GM12878 (cell line): ENCODE measurements around the gene CPNE4. TPM values are rescaled to one million over a fixed set of nuclear protein-coding genes. Genes with fewer than 3 reads are reported as not detected.

Source experiments
- BCL11A ChIP-seq: IDR thresholded peaks from 2 replicates; pipeline ENCODE4 v1.6.1; 2011; ENCODE audit warnings: low read depth, low read length
- DPF2 ChIP-seq: fragments of 450-650 bp; IDR thresholded peaks from 2 replicates; pipeline ENCODE4 v1.6.1; 2017; ENCODE audit warnings: mild to moderate bottlenecking
- EGR1 ChIP-seq, 2 experiments: IDR thresholded peaks; 1 replicate in 1 of 2; 2 replicates in 1 of 2; pipeline ENCODE4 v1.6.1; 2011 to 2012; ENCODE audit warnings: low read depth in 2 of 2, low read length in 2 of 2, borderline replicate concordance in 1 of 2, mild to moderate bottlenecking in 1 of 2, moderate library complexity in 1 of 2
- GABPA ChIP-seq: IDR thresholded peaks from 2 replicates; pipeline ENCODE4 v1.6.1; 2014; ENCODE audit warnings: antibody characterized with exemption, low read depth, mild to moderate bottlenecking, inconsistent platforms
- GATAD2B ChIP-seq: fragments of 450-650 bp; conservative IDR thresholded peaks from 2 replicates; pipeline ENCODE4 v1.6.1; 2017; ENCODE audit warnings: low read depth, mild to moderate bottlenecking, moderate library complexity
- IKZF1 ChIP-seq: fragments of 450-650 bp; conservative IDR thresholded peaks from 2 replicates; pipeline ENCODE4 v1.6.1; 2017; ENCODE audit warnings: antibody characterized with exemption, mild to moderate bottlenecking
- IRF3 ChIP-seq: fragments of 450-650 bp; IDR thresholded peaks from 2 replicates; pipeline ENCODE4 v1.6.1; 2014; ENCODE audit warnings: mild to moderate bottlenecking
- IRF4 ChIP-seq: IDR thresholded peaks from 2 replicates; pipeline ENCODE4 v1.6.1; 2011; ENCODE audit warnings: low read depth, low read length
- MLLT1 ChIP-seq: fragments of 450-650 bp; IDR thresholded peaks from 2 replicates; pipeline ENCODE4 v1.6.1; 2016; ENCODE audit warnings: mild to moderate bottlenecking
- POLR2AphosphoS5 ChIP-seq: IDR thresholded peaks from 2 replicates; pipeline ENCODE4 v1.6.1; 2011; ENCODE audit warnings: mild to moderate bottlenecking, low read length, inconsistent platforms
- RFX5 ChIP-seq: IDR thresholded peaks from 2 replicates; pipeline ENCODE4 v1.6.1; 2011; ENCODE audit warnings: low read depth, low read length, improper control_type of control experiment
- SKIL ChIP-seq: fragments of 450-650 bp; IDR thresholded peaks from 2 replicates; pipeline ENCODE4 v1.6.1; 2017; ENCODE audit warnings: mild to moderate bottlenecking, low read depth, inconsistent platforms; ENCODE audit not compliant: poor library complexity, severe bottlenecking
- SUPT20H ChIP-seq: IDR thresholded peaks from 2 replicates; pipeline ENCODE4 v1.6.1; 2011; ENCODE audit warnings: low read depth, mild to moderate bottlenecking, low read length, moderate library complexity, borderline replicate concordance; ENCODE audit not compliant: control insufficient read depth
- TCF3 ChIP-seq: IDR thresholded peaks from 2 replicates; pipeline ENCODE4 v1.6.1; 2012; ENCODE audit warnings: low read depth, mild to moderate bottlenecking, low read length, borderline replicate concordance; ENCODE audit not compliant: insufficient read depth
- ZBTB40 ChIP-seq: fragments of 450-650 bp; IDR thresholded peaks from 2 replicates; pipeline ENCODE4 v1.6.1; 2016; ENCODE audit warnings: mild to moderate bottlenecking, moderate library complexity, borderline replicate concordance
- ZNF592 ChIP-seq: fragments of 450-650 bp; IDR thresholded peaks from 2 replicates; pipeline ENCODE4 v1.6.1; 2017; ENCODE audit warnings: mild to moderate bottlenecking, moderate library complexity
- polyA plus RNA-seq, 11 experiments: library from polyadenylated mRNA; depleted of rRNA in 4 of 11; unstranded in 6 of 11; stranded (reverse) in 5 of 11; fragments of >200 nt; fragmentation: Nextera tagmentation in 4 of 11; fragmentation: Illumina TruSeq in 1 of 11; extraction: Ambion mirVana in 4 of 11; extraction: Trizol in 1 of 11; gene quantifications; 1 replicate in 1 of 11; 2 replicates in 10 of 11; pipeline versions ENCODE4 v1.2.1 to v1.2.3, GENCODE V29; 2011 to 2016; ENCODE audit warnings: inconsistent platforms in 2 of 11, missing spikeins in 2 of 11, low read depth in 1 of 11
- total RNA-seq, 4 experiments: library from RNA; depleted of rRNA in 3 of 4; stranded (reverse); fragments of >200 nt in 3 of 4; fragmentation: Illumina TruSeq in 1 of 4; extraction: Trizol in 1 of 4; gene quantifications; 2 replicates each; pipeline versions ENCODE4 v1.2.1 to v1.2.3, GENCODE V29; 2013 to 2021

CPNE4 gene
- total and polyA plus RNA-seq, 10 of the 15 experiments (the other 5 are each of a cell fraction or from before 2014, with no cell fraction given) = 0.17 to 1.9 (median 0.48) TPM; not detected in 1

- no peak for TF ChIP-seq ZNF592
- no peak for TF ChIP-seq ZBTB40
- no peak for TF ChIP-seq IRF4
- TF ChIP-seq RFX5 = no peak
- no peak for TF ChIP-seq SUPT20H
- TF ChIP-seq DPF2 = peak; percentile 55; the same call in 1 of the 2 replicates
- peak; percentile 78 for TF ChIP-seq IKZF1
- TF ChIP-seq EGR1 (IDR thresholded peaks at IDR 0.05; ENCODE audit: borderline replicate concordance in 1 of 2, low read depth in 2 of 2, low read length in 2 of 2) = no peak
- TF ChIP-seq BCL11A = peak; percentile 33; the same call in 1 of the 2 replicates
- TF ChIP-seq MLLT1 = peak; percentile 53; the same call in 1 of the 2 replicates
- no peak for TF ChIP-seq POLR2AphosphoS5
- TF ChIP-seq GABPA = no peak
- no peak for TF ChIP-seq IRF3
- no peak for TF ChIP-seq TCF3
- TF ChIP-seq GATAD2B = no peak
- TF ChIP-seq SKIL = peak; percentile 52
Observed at GRCh38 chr3:131795390-131796090, 239.3 kb downstream of the CPNE4 start (continued).
